Nephron (organoid): ENCODE results near the gene WDR45B.

Experiments
- H3K27ac Mint-ChIP-seq, 3 experiments: 2 replicates each; pipeline ENCODE4 v1.8.0; 2020; ENCODE audit warnings: mixed read lengths in 3 of 3, mild to moderate bottlenecking in 2 of 3, moderate library complexity in 1 of 3
- H3K27me3 Mint-ChIP-seq: 2 replicates; pipeline ENCODE4 v1.8.0; 2021; ENCODE audit warnings: low read depth, mild to moderate bottlenecking, moderate library complexity, mixed read lengths
- H3K36me3 Mint-ChIP-seq: 2 replicates; pipeline ENCODE4 v1.8.0; 2020; ENCODE audit warnings: low read depth, mixed read lengths
- H3K4me1 Mint-ChIP-seq: 2 replicates; pipeline ENCODE4 v1.8.0; 2020; ENCODE audit warnings: mixed read lengths
- H3K4me3 Mint-ChIP-seq, 3 experiments: 2 replicates each; pipeline ENCODE4 v1.8.0; 2020; ENCODE audit warnings: mild to moderate bottlenecking in 3 of 3, mixed read lengths in 3 of 3, moderate library complexity in 2 of 3
- H3K9me3 Mint-ChIP-seq: 2 replicates; pipeline ENCODE4 v1.8.0; 2020; ENCODE audit warnings: mixed read lengths
- CTCF ChIP-seq, 3 experiments: fragments of 200-600 bp; sonication (generic); IDR thresholded peaks; one replicate each; pipeline ENCODE4 v1.5.0; 2021; ENCODE audit warnings: antibody characterized with exemption in 3 of 3; ENCODE audit not compliant: unreplicated experiment in 3 of 3

Gene WDR45B

GRCh38 chr17:82645516-82645915, 2.7 kb downstream of the WDR45B start:
- H3K4me1 Mint-ChIP-seq = peaks cover 13% of the 10 kb centered on the region
- H3K27me3 Mint-ChIP-seq = no peaks in the 10 kb centered on the region
- peaks cover 39% of the 10 kb centered on the region for H3K36me3 Mint-ChIP-seq
- no peak for TF ChIP-seq CTCF (IDR thresholded peaks at IDR 0.05; ENCODE audit: unreplicated experiment in 3 of 3)
- peak overlapping the region in 1 of 3 experiments; percentile 78 for H3K27ac Mint-ChIP-seq
- H3K4me3 Mint-ChIP-seq = peak overlapping the region; percentile 88 to 91 (median 89)
- H3K9me3 Mint-ChIP-seq = no peaks in the 10 kb centered on the region

- no peak overlapping the region for H3K27ac Mint-ChIP-seq
- peak overlapping the region; percentile 15 to 61 (median 35) for H3K4me3 Mint-ChIP-seq
- no peaks in the 10 kb centered on the region for H3K27me3 Mint-ChIP-seq
- TF ChIP-seq CTCF (IDR thresholded peaks at IDR 0.05; ENCODE audit: unreplicated experiment in 3 of 3) = no peak
- H3K4me1 Mint-ChIP-seq = peaks cover 13% of the 10 kb centered on the region
- H3K9me3 Mint-ChIP-seq = no peaks in the 10 kb centered on the region
- peaks cover 50% of the 10 kb centered on the region for H3K36me3 Mint-ChIP-seq
Observed at GRCh38 chr17:82644148-82644547, 4.1 kb downstream of the WDR45B start.

- Mint-ChIP-seq H3K4me3 (no peak overlapping the region), H3K27me3 (no peaks in the 10 kb centered on the region)
- no peak for TF ChIP-seq CTCF (IDR thresholded peaks at IDR 0.05; ENCODE audit: unreplicated experiment in 3 of 3)
Observed at GRCh38 chr17:82642022-82642421, 6.2 kb downstream of the WDR45B start.

GRCh38 chr17:82640036-82640435, 8.2 kb downstream of the WDR45B start:
- Mint-ChIP-seq H3K27ac (no peak overlapping the region), H3K9me3 (no peaks in the 10 kb centered on the region), H3K4me3 (no peak overlapping the region), H3K36me3 (peaks cover 67% of the 10 kb centered on the region), H3K27me3 (no peaks in the 10 kb centered on the region), H3K4me1 (peaks cover 5% of the 10 kb centered on the region)
- TF ChIP-seq CTCF (IDR thresholded peaks at IDR 0.05; ENCODE audit: unreplicated experiment in 3 of 3) = no peak

More at GRCh38 chr17:82642022-82642421, 6.2 kb downstream of the WDR45B start:
- Mint-ChIP-seq H3K36me3 (peaks cover 61% of the 10 kb centered on the region), H3K4me1 (peaks cover 13% of the 10 kb centered on the region), H3K27ac (no peak overlapping the region), H3K9me3 (no peaks in the 10 kb centered on the region)

GRCh38 chr17:82639628-82640027, 8.6 kb downstream of the WDR45B start:
- TF ChIP-seq CTCF (IDR thresholded peaks at IDR 0.05; ENCODE audit: unreplicated experiment in 3 of 3) = no peak
- H3K4me3 Mint-ChIP-seq = no peak overlapping the region
- H3K9me3 Mint-ChIP-seq = no peaks in the 10 kb centered on the region
- H3K4me1 Mint-ChIP-seq = peaks cover 5% of the 10 kb centered on the region
- peaks cover 71% of the 10 kb centered on the region for H3K36me3 Mint-ChIP-seq
- no peaks in the 10 kb centered on the region for H3K27me3 Mint-ChIP-seq
- peak overlapping the region in 1 of 3 experiments; percentile 45 for H3K27ac Mint-ChIP-seq

- H3K9me3 Mint-ChIP-seq = no peaks in the 10 kb centered on the region
- no peak overlapping the region for H3K27ac Mint-ChIP-seq
- no peaks in the 10 kb centered on the region for H3K27me3 Mint-ChIP-seq
- no peak overlapping the region for H3K4me3 Mint-ChIP-seq
- H3K4me1 Mint-ChIP-seq = peaks cover 5% of the 10 kb centered on the region
- peaks cover 65% of the 10 kb centered on the region for H3K36me3 Mint-ChIP-seq
- TF ChIP-seq CTCF (IDR thresholded peaks at IDR 0.05; ENCODE audit: unreplicated experiment in 3 of 3) = no peak
Observed at GRCh38 chr17:82638183-82638773, 10.0 kb downstream of the WDR45B start.
